K562 (cell line): ENCODE data around the gene TNFRSF18. TPM values are rescaled to one million over a fixed set of nuclear protein-coding genes. Genes with fewer than 3 reads are reported as not detected.

ENCODE experiments used
- ATAC-seq: fragments of 200-7000 bp; cut with Tn5 transposase; 3 replicates; pipeline ENCODE4 v1.9.1; 2020; ENCODE audit warnings: moderate library complexity
- BruUV-seq: library from RNA; stranded (reverse); fragments of 400-500 nt; replicated peaks from 2 replicates; lab custom pipeline; 2021; lab: Mats Ljungman, UMichigan
- CTCF ChIA-PET: fragments of 300-600 bp; formaldehyde crosslinking; extraction: SDS; loops from one replicate; lab custom pipeline; 2021; ENCODE audit warnings: low intra/inter-chr PET ratio; lab: Yijun Ruan, JAX
- POLR2A ChIA-PET: fragments of 300-600, 350-650 bp; sonication (Branson Sonifier 250); formaldehyde crosslinking; extraction: SDS; loops from one replicate; lab custom pipeline; 2021; ENCODE audit warnings: antibody characterized with exemption, inconsistent platforms; lab: Yijun Ruan, JAX
- DNase-seq, 4 experiments: peaks; one replicate each; pipeline versions ENCODE4 v3.0.0 to v3.0.0-alpha.2; 2011 to 2018; ENCODE audit warnings: low spot score in 3 of 4, mixed read lengths in 3 of 4; ENCODE audit errors: extremely low read depth in 1 of 4
- FAIRE-seq: peaks from 2 replicates; lab custom pipeline; 2011; peaks lifted over from hg19 to GRCh38; lab: Jason Lieb, UNC
- H2AFZ ChIP-seq: 2 replicates; pipeline ENCODE4 v1.6.0; 2011; ENCODE audit warnings: low read depth, low read length, control low read depth, inconsistent platforms
- H3K27ac ChIP-seq: fragments of 200-600 bp; 3 replicates; pipeline ENCODE4 v1.8.0; 2011; ENCODE audit warnings: low read depth, mild to moderate bottlenecking, control low read depth, inconsistent platforms, low read length, moderate library complexity, mixed read lengths; ENCODE audit errors: extremely low read depth
- H3K27me3 ChIP-seq, 2 experiments: fragments of 300-600 bp in 1 of 2; 2 replicates in 1 of 2; 3 replicates in 1 of 2; pipeline versions ENCODE4 v1.6.0 to v1.8.0; 2011; ENCODE audit warnings: inconsistent platforms in 2 of 2, low read length in 2 of 2, mild to moderate bottlenecking in 1 of 2, mixed read lengths in 1 of 2, moderate library complexity in 1 of 2; ENCODE audit not compliant: control insufficient read depth in 2 of 2, insufficient read depth in 2 of 2
- H3K36me3 ChIP-seq: fragments of 300-600 bp; 3 replicates; pipeline ENCODE4 v1.8.0; 2011; ENCODE audit warnings: mild to moderate bottlenecking, low read length, inconsistent platforms; ENCODE audit not compliant: control insufficient read depth, insufficient read depth
- H3K4me1 ChIP-seq, 2 experiments: fragments of 200-600 bp in 1 of 2; replicated peaks in 1 of 2; 2 replicates in 1 of 2; 3 replicates in 1 of 2; pipeline versions ENCODE4 v1.5.1 to v1.8.0; 2011; ENCODE audit warnings: inconsistent platforms in 2 of 2, low read length in 2 of 2, mild to moderate bottlenecking in 1 of 2, mixed read lengths in 1 of 2, moderate library complexity in 1 of 2; ENCODE audit not compliant: control insufficient read depth in 2 of 2, insufficient read depth in 2 of 2
- H3K4me2 ChIP-seq: 2 replicates; pipeline ENCODE4 v1.6.1; 2011; ENCODE audit warnings: low read length, control low read depth, inconsistent platforms, mixed read lengths; ENCODE audit not compliant: insufficient read depth
- H3K4me3 ChIP-seq: fragments of 200-600 bp; sonication (generic), shearing (Covaris generic); 2 replicates; pipeline ENCODE4 v1.5.1; 2016; ENCODE audit warnings: control low read depth, inconsistent platforms
- H3K79me2 ChIP-seq: fragments of 200-600 bp; 3 replicates; pipeline ENCODE4 v1.8.0; 2011; ENCODE audit warnings: low read length, inconsistent platforms; ENCODE audit not compliant: control insufficient read depth, insufficient read depth
- H3K9ac ChIP-seq, 2 experiments: 2 replicates each; pipeline versions ENCODE4 v1.6.0 to v1.6.1; 2011; ENCODE audit warnings: low read depth in 2 of 2, low read length in 2 of 2, control low read depth in 1 of 2, inconsistent platforms in 1 of 2, mild to moderate bottlenecking in 1 of 2, mixed read lengths in 1 of 2; ENCODE audit not compliant: insufficient read depth in 1 of 2
- H3K9me1 ChIP-seq: one replicate; pipeline ENCODE4 v1.6.0; 2011; ENCODE audit warnings: inconsistent platforms, mild to moderate bottlenecking, low read length, moderate library complexity; ENCODE audit not compliant: control insufficient read depth, insufficient read depth
- H3K9me3 ChIP-seq: replicated peaks from 2 replicates; pipeline ENCODE4 v1.5.1; 2011; ENCODE audit warnings: low read depth, low read length, inconsistent platforms; ENCODE audit not compliant: control insufficient read depth, insufficient read depth
- H4K20me1 ChIP-seq: replicated peaks from 2 replicates; pipeline ENCODE4 v1.6.1; 2011; ENCODE audit warnings: low read length, inconsistent platforms, mixed read lengths; ENCODE audit not compliant: control insufficient read depth, insufficient read depth
- ELF2 ChIP-seq: fragments of 250-450 bp; sonication (Bioruptor Pico); IDR thresholded peaks from 2 replicates; pipeline ENCODE4 v1.5.0; 2021; ENCODE audit warnings: mild to moderate bottlenecking
- ETV1 ChIP-seq: fragments of 450-650 bp; conservative IDR thresholded peaks from 2 replicates; pipeline ENCODE4 v1.6.1; 2016; ENCODE audit warnings: missing genetic modification characterization, control low read depth, low read depth, missing compliant biosample characterization
- EWSR1 ChIP-seq: fragments of 450-650 bp; IDR thresholded peaks from 2 replicates; pipeline ENCODE4 v1.6.1; 2018; ENCODE audit warnings: borderline replicate concordance, mild to moderate bottlenecking, low read depth, moderate library complexity; ENCODE audit not compliant: partially characterized antibody
- FOXA3 ChIP-seq, 2 experiments: fragments of 450-650 bp in 1 of 2; sonication (generic) in 1 of 2; formaldehyde crosslinking; IDR thresholded peaks in 1 of 2; conservative IDR thresholded peaks in 1 of 2; 2 replicates each; pipeline versions ENCODE4 v1.4.0 to v1.8.0; 2020 to 2022; ENCODE audit warnings: mild to moderate bottlenecking in 2 of 2, missing genetic modification reagents in 1 of 2
- KAT8 ChIP-seq: fragments of 450-650 bp; IDR thresholded peaks from 2 replicates; pipeline ENCODE4 v1.6.1; 2016; ENCODE audit warnings: low read depth, mild to moderate bottlenecking
- MTA1 ChIP-seq: fragments of 450-650 bp; IDR thresholded peaks from 2 replicates; pipeline ENCODE4 v1.6.1; 2017; ENCODE audit warnings: borderline replicate concordance
- NCOA4 ChIP-seq: fragments of 450-650 bp; IDR thresholded peaks from 2 replicates; pipeline ENCODE4 v1.6.1; 2018; ENCODE audit warnings: mild to moderate bottlenecking; ENCODE audit not compliant: partially characterized antibody
- POLR2A ChIP-seq: fragments of 450-650 bp; conservative IDR thresholded peaks from 2 replicates; pipeline ENCODE4 v1.6.1; 2016
- SETDB1 ChIP-seq: IDR thresholded peaks from one replicate; pipeline ENCODE4 v1.6.1; 2012; ENCODE audit warnings: low read length, control low read depth, inconsistent platforms
- SRF ChIP-seq, 2 experiments: fragments of 250-450, 450-650 bp in 1 of 2; sonication (Bioruptor Pico) in 1 of 2; sonication (generic) in 1 of 2; formaldehyde crosslinking; IDR thresholded peaks; 2 replicates each; pipeline versions ENCODE4 v1.5.0 to v1.5.1; 2020 to 2022; ENCODE audit warnings: mild to moderate bottlenecking in 1 of 2, missing genetic modification reagents in 1 of 2
- ZBTB1 ChIP-seq: sonication (generic); formaldehyde crosslinking; IDR thresholded peaks from 2 replicates; pipeline ENCODE4 v1.8.1; 2023; ENCODE audit warnings: missing genetic modification reagents, low read depth, mild to moderate bottlenecking, borderline replicate concordance
- ZBTB7A ChIP-seq: IDR thresholded peaks from 2 replicates; pipeline ENCODE4 v1.6.1; 2011; ENCODE audit warnings: low read depth, mild to moderate bottlenecking, low read length, moderate library complexity, borderline replicate concordance; ENCODE audit not compliant: control insufficient read depth
- ZNF217 ChIP-seq: sonication (generic); formaldehyde crosslinking; IDR thresholded peaks from 2 replicates; pipeline ENCODE4 v1.8.0; 2022; ENCODE audit warnings: mild to moderate bottlenecking, missing genetic modification reagents
- ZNF586 ChIP-seq: fragments of 450-650 bp; formaldehyde crosslinking; conservative IDR thresholded peaks from 2 replicates; pipeline ENCODE4 v1.4.0; 2020; ENCODE audit warnings: mild to moderate bottlenecking, moderate library complexity
- WGBS: fragments of 100-300 bp; shearing (Covaris generic); methylation state at CpG from one replicate; pipeline ENCODE4 v1.1.6; 2016; ENCODE audit warnings: low coverage, mixed read lengths; ENCODE audit not compliant: insufficient coverage; ENCODE audit errors: missing lambda C conversion rate; 5-methylcytosine and 5-hydroxymethylcytosine counted together
- in situ Hi-C: fragments of 300-500 bp; cut with MboI; formaldehyde crosslinking; loops from 4 replicates; pipeline ENCODE4 v1.15.0; 2018; ENCODE audit warnings: inconsistent platforms, mixed read lengths
- intact Hi-C: fragments of 100-400 bp; cut with micrococcal nuclease; formaldehyde crosslinking; loops from 2 replicates; pipeline ENCODE4 v1.14.2; 2022
- polyA plus RNA-seq, 8 experiments: library from polyadenylated mRNA; depleted of rRNA in 4 of 8; stranded (reverse) in 5 of 8; unstranded in 3 of 8; fragments of >200 nt; fragmentation: Nextera tagmentation in 2 of 8; fragmentation: Illumina TruSeq in 1 of 8; extraction: Ambion mirVana in 2 of 8; extraction: Trizol in 1 of 8; gene quantifications; 2 replicates each; pipeline versions ENCODE4 v1.2.1 to v1.2.3, GENCODE V29; 2011 to 2014; ENCODE audit warnings: inconsistent platforms in 1 of 8, missing spikeins in 1 of 8
- total RNA-seq, 7 experiments: library from RNA; depleted of rRNA in 6 of 7; stranded (reverse); fragments of >200 nt in 6 of 7; fragmentation: Illumina TruSeq in 2 of 7; extraction: Trizol in 2 of 7; gene quantifications; 2 replicates each; pipeline versions ENCODE4 v1.2.1 to v1.2.3, GENCODE V29; 2011 to 2021; ENCODE audit warnings: low replicate concordance in 1 of 7
- TF ChIP-seq, protein P1 (sequence below): IDR thresholded peaks from 2 replicates; pipeline ENCODE4 v1.6.1; 2011; ENCODE audit not compliant: insufficient read length; ENCODE audit errors: extremely low read depth
- TF ChIP-seq, protein P2 (sequence below): fragments of 250-450 bp; sonication (Bioruptor Pico); IDR thresholded peaks from 2 replicates; pipeline ENCODE4 v1.8.0; 2021; ENCODE audit warnings: borderline replicate concordance, mild to moderate bottlenecking, moderate library complexity; ENCODE audit not compliant: poor library complexity, severe bottlenecking
- TF ChIP-seq, protein P3 (sequence below): fragments of 450-650 bp; IDR thresholded peaks from 2 replicates; pipeline ENCODE4 v1.7.1; 2018; ENCODE audit warnings: mild to moderate bottlenecking, low read depth; ENCODE audit not compliant: partially characterized antibody

TNFRSF18 gene
- total and polyA plus RNA-seq, 9 of the 15 experiments (the other 6 are each of a cell fraction or from before 2014, with no cell fraction given) = 0.24 to 0.27 TPM; not detected in 7

DNA sequence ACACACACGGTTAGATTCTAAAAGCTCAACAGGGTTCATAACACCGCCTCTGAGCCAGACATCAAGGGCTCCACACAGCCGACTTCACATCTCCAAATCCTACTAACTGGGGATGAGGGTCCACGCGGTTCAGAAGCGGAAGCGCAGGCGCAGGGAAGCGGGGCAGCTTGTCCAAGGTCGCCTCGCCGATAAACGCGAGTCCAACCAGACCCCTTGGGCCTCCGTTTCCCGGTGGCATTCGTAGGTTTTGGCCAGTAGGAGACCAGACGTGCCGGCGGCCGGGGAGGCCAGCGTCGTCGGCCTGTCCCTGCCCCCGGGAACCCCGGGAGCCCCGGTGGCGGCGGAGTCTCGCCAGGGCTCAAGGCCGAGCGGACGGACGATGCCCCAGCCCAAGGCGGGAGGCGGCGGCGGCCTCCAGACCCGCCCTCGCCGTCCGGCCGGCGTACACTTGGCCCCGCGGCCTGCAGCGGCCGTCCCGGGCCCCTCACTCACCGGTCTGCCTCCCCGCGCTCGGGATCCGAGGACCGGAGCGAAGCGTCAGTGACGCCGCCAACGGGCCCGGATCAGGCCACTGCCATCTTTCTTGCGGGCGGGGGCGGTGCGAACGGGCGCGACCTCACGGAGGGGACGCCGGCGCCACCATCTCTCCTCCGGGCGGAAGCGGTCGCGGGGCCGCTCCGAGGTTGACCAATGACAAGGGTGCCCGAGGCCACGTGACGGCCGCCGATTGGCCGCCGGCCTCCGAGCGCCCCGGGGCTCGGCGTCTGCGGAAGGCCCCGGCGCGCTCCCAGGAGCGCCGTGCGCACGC, 25.2 kb upstream of the TNFRSF18 start, which contains the start of gene SDF4:
Gene SDF4, minus strand, starts transcription at position 602 of the 808 bp plus-strand sequence. CDS start 3,229 bp downstream, outside the sequence.
- H3K9me1 ChIP-seq = no peaks in the 10 kb centered on the region
- no peaks in the 10 kb centered on the region for H3K27me3 ChIP-seq
- peak within 1 kb of the TSS; percentile 93 to 99 for H3K9ac ChIP-seq
- H3K4me1 ChIP-seq = peaks cover 6 to 83% of the 10 kb centered on the region in 2 experiments; a peak in 4 of 5 replicates
- H4K20me1 ChIP-seq = no peaks in the 10 kb centered on the region
- peak within 1 kb of the TSS; percentile 96 for H3K27ac ChIP-seq
- FAIRE-seq (peak; percentile 86), DNase-seq (peak; percentile 99 to 100 (median 100)), ATAC-seq (peak; percentile 99)
- peak within 1 kb of the TSS; percentile 100 for H3K4me2 ChIP-seq
- peak within 1 kb of the TSS; percentile 93 for H2AFZ ChIP-seq
- peaks cover 79% of the 10 kb centered on the region for H3K79me2 ChIP-seq
- in situ Hi-C loops = no loop called here
- BruUV-seq = no TSS peak
- peak within 1 kb of the TSS; percentile 79 for H3K4me3 ChIP-seq
- intact Hi-C loops = loop anchor here (5.0 kb wide), 1 partner anchor 109 kb away; no protein-coding TSS in a partner anchor
- ChIA-PET POLR2A (interaction anchor here (0.5 to 2.2 kb wide), 15 partner anchors 8 to 114 kb away, joined by 3 to 12 read pairs (median 4); partner anchors contain the start of gene TNFRSF4), CTCF (interaction anchor here (0.7 kb wide), 1 partner anchor 169 kb away, joined by 4 read pairs; no protein-coding TSS in a partner anchor)
- H3K9me3 ChIP-seq = peaks cover 9% of the 10 kb centered on the region
- peaks cover 49% of the 10 kb centered on the region; the same call in 2 of the 3 replicates for H3K36me3 ChIP-seq
- under 1% methylated on average over 78 of the region's 99 CpGs for WGBS
- TF ChIP-seq NCOA4 (no peak), SRF (CRISPR knock-in tag; IDR thresholded peaks at IDR 0.05) (peak in 1 of 2 experiments; percentile 39; a peak in 1 of 4 replicates), MTA1 (no peak), ELF2 (peak; percentile 99), ZBTB7A (0 out of 2 replicates have a peak, but pooled peaks have one; percentile 22), ETV1 (tag) (peak; percentile 47; the same call in 1 of the 2 replicates), EWSR1 (no peak), SETDB1 (no peak), KAT8 (no peak), ZNF586 (CRISPR knock-in tag) (no peak), ZBTB1 (CRISPR knock-in tag) (no peak), ZNF217 (CRISPR knock-in tag) (no peak), POLR2A (peak; percentile 91), FOXA3 (CRISPR knock-in tag; conservative IDR thresholded peaks at IDR 0.05 in 1 of 2, IDR thresholded peaks at IDR 0.05 in 1 of 2) (peak in 1 of 2 experiments; percentile 34; a peak in 1 of 4 replicates)
- TF ChIP-seq, protein P1, sequence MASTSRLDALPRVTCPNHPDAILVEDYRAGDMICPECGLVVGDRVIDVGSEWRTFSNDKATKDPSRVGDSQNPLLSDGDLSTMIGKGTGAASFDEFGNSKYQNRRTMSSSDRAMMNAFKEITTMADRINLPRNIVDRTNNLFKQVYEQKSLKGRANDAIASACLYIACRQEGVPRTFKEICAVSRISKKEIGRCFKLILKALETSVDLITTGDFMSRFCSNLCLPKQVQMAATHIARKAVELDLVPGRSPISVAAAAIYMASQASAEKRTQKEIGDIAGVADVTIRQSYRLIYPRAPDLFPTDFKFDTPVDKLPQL = no peak
- TF ChIP-seq, protein P2, sequence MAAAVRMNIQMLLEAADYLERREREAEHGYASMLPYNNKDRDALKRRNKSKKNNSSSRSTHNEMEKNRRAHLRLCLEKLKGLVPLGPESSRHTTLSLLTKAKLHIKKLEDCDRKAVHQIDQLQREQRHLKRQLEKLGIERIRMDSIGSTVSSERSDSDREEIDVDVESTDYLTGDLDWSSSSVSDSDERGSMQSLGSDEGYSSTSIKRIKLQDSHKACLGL (CRISPR knock-in tag) = no peak
- TF ChIP-seq, protein P3, sequence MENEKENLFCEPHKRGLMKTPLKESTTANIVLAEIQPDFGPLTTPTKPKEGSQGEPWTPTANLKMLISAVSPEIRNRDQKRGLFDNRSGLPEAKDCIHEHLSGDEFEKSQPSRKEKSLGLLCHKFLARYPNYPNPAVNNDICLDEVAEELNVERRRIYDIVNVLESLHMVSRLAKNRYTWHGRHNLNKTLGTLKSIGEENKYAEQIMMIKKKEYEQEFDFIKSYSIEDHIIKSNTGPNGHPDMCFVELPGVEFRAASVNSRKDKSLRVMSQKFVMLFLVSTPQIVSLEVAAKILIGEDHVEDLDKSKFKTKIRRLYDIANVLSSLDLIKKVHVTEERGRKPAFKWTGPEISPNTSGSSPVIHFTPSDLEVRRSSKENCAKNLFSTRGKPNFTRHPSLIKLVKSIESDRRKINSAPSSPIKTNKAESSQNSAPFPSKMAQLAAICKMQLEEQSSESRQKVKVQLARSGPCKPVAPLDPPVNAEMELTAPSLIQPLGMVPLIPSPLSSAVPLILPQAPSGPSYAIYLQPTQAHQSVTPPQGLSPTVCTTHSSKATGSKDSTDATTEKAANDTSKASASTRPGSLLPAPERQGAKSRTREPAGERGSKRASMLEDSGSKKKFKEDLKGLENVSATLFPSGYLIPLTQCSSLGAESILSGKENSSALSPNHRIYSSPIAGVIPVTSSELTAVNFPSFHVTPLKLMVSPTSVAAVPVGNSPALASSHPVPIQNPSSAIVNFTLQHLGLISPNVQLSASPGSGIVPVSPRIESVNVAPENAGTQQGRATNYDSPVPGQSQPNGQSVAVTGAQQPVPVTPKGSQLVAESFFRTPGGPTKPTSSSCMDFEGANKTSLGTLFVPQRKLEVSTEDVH = peak; percentile 84
